Type B pancreatic cell (in vitro differentiated cells): Measurements from ENCODE around the gene GRK6. TPM values are rescaled to one million over a fixed set of nuclear protein-coding genes. Genes with fewer than 3 reads are reported as not detected.

Source experiments
- DNase-seq: peaks from one replicate; pipeline ENCODE4 v3.0.0; 2021; ENCODE audit warnings: mixed read lengths; ENCODE audit not compliant: unreplicated experiment; ENCODE audit errors: extremely low spot score
- H3K27ac Mint-ChIP-seq: 2 replicates; pipeline ENCODE4 v1.8.0; 2021; ENCODE audit warnings: mild to moderate bottlenecking, mixed read lengths
- H3K27me3 Mint-ChIP-seq: 2 replicates; pipeline ENCODE4 v1.8.0; 2021; ENCODE audit warnings: mixed read lengths
- H3K36me3 Mint-ChIP-seq: 2 replicates; pipeline ENCODE4 v1.8.0; 2021; ENCODE audit warnings: mixed read lengths
- H3K4me1 Mint-ChIP-seq: one replicate; pipeline ENCODE4 v1.8.0; 2021; ENCODE audit warnings: mixed read lengths; ENCODE audit not compliant: unreplicated experiment
- H3K4me3 Mint-ChIP-seq: 2 replicates; pipeline ENCODE4 v1.8.0; 2021; ENCODE audit warnings: mild to moderate bottlenecking, mixed read lengths
- H3K9me3 Mint-ChIP-seq: 2 replicates; pipeline ENCODE4 v1.8.0; 2021; ENCODE audit warnings: mixed read lengths
- long read RNA-seq: library from polyadenylated mRNA; unstranded; transcript quantifications from one replicate; pipeline ENCODE4 v2.0.0, GENCODE V29; 2020
- total RNA-seq: library from RNA; stranded (reverse); gene quantifications from 2 replicates; pipeline ENCODE4 v1.2.1, GENCODE V29; 2021; ENCODE audit warnings: low replicate concordance
- TF ChIP-seq, protein P1 (sequence below): fragments of 200-600 bp; sonication (generic); conservative IDR thresholded peaks from 2 replicates; pipeline ENCODE4 v1.5.0; 2021; ENCODE audit warnings: antibody characterized with exemption, mild to moderate bottlenecking

The GRK6 gene
- total RNA-seq: 46.1 and 47.3 TPM in 2 replicates
- long read RNA-seq, partial matches to known transcripts: 3 of 3 reads
- long read RNA-seq, other reads (novel, unspliced or antisense): 0 of 3 reads

GRCh38 chr5:177426566-177427210, at the start of gene GRK6:
Gene GRK6, plus strand, starts transcription at chr5:177426676. Its CDS starts 170 bp downstream, at chr5:177426846.
- H3K27me3 Mint-ChIP-seq: no peaks in the 10 kb centered on the region
- DNase-seq: no peak

DNA sequence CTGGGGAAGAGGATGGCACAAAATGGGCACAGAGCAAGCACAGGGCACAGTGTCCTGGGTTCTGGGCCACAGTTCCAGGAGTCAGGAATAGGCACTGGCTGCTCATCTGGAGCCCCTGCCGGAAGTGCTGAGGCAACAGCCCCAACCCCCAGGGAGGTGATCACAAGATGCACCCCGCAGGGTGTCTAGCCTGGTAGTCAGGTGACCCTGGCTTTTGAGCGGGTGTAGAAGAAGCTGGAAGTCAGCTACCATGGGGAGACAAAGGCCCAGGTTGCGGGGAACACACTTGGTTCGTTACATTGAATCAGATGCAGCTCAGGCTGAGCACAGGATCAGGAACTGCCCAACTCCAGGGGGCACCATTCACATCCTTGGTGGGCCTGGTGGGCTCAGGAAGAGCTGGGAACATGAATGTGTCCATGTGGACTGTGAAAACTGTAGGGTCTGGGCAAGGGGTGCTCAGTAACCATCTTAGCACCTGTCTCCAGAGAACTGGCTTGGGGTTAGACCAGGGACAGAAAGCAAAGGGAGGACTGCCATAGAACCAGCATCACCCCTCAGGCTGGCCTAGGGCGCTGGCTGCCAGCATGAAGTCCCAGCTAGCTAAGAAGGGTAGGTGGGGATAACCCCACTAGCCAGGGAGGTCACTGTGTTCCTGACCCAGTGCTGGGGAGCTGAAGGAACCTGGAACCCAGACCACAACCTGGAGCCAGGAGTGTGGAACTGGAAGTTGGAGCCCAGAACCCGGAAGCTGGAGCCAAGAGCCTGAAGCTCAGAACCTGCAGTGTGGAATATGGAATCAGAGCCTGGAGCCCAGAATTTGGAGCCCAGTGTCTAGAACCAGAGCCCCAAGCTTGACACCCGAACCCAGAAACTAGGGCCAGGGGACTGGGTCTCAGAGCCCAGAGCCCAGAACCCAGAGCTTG, 48.4 kb upstream of the GRK6 start:
- no peak overlapping the region for H3K4me3 Mint-ChIP-seq
- DNase-seq: no peak
- H3K9me3 Mint-ChIP-seq: no peaks in the 10 kb centered on the region
- TF ChIP-seq, protein P1, sequence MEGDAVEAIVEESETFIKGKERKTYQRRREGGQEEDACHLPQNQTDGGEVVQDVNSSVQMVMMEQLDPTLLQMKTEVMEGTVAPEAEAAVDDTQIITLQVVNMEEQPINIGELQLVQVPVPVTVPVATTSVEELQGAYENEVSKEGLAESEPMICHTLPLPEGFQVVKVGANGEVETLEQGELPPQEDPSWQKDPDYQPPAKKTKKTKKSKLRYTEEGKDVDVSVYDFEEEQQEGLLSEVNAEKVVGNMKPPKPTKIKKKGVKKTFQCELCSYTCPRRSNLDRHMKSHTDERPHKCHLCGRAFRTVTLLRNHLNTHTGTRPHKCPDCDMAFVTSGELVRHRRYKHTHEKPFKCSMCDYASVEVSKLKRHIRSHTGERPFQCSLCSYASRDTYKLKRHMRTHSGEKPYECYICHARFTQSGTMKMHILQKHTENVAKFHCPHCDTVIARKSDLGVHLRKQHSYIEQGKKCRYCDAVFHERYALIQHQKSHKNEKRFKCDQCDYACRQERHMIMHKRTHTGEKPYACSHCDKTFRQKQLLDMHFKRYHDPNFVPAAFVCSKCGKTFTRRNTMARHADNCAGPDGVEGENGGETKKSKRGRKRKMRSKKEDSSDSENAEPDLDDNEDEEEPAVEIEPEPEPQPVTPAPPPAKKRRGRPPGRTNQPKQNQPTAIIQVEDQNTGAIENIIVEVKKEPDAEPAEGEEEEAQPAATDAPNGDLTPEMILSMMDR: no peak
- no peaks in the 10 kb centered on the region for H3K27me3 Mint-ChIP-seq
- H3K4me1 Mint-ChIP-seq: peaks cover 5% of the 10 kb centered on the region
- no peak overlapping the region for H3K27ac Mint-ChIP-seq
- H3K36me3 Mint-ChIP-seq: no peaks in the 10 kb centered on the region

More at GRCh38 chr5:177426566-177427210, at the start of gene GRK6:
- peaks cover 21% of the 10 kb centered on the region for H3K4me1 Mint-ChIP-seq
- H3K27ac Mint-ChIP-seq: peak within 1 kb of the TSS; percentile 97
- H3K4me3 Mint-ChIP-seq: peak within 1 kb of the TSS; percentile 97
- H3K9me3 Mint-ChIP-seq: no peaks in the 10 kb centered on the region
- no peaks in the 10 kb centered on the region for H3K36me3 Mint-ChIP-seq
- TF ChIP-seq, protein P1: no peak

DNA sequence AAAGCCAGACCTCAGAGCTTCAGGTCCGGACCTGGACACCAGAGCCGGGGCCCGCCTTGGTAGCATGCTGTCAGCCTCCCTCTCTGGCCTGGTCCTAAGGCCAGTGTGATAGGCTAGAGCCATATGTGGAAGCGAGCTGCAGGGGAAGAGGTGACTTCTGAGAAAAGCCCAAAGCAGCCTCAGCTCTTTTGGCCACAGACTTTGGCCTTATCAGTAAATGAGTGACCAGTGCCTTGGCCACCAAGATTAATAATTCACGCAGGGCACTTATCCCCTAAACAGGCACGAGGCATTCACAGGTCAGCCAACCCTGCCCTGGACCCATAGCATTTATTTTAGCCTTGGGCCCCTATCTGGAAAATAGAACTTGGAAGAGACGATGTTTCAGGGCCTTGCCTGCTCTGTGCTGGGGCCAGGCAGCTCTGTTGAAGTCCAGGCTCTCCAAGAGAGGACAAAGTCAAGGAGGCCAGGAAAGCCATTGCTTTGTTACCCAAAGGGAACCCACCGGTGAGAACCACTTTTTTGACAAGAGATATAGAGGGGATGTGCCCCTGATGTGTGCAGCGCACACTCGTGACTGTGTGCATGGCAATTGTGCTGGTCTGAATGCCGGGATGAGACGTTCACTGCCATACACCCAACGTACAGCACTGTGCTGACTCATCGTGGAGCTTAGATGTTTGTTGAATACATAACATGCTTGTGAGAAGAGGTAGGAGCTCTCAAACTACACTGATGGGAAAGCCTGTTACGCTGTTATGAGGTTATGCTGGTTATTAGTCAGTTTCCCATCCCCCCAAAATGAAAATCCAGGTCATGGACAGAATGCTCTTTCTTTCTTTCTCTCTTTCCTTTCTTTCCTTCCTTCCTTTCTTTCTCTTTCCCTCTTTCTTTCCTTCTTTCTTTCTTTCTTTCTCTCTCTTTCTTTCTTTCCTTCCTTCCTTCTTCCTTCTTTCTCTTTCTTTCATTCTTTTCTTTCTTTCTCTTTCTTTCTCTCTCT, 47.3 kb upstream of the GRK6 start:
- Mint-ChIP-seq H3K4me3 (no peak overlapping the region), H3K4me1 (peaks cover 5% of the 10 kb centered on the region), H3K36me3 (no peaks in the 10 kb centered on the region), H3K9me3 (no peaks in the 10 kb centered on the region), H3K27ac (peak overlapping the region; percentile 27), H3K27me3 (no peaks in the 10 kb centered on the region)
- TF ChIP-seq, protein P1: no peak
- DNase-seq: no peak

DNA sequence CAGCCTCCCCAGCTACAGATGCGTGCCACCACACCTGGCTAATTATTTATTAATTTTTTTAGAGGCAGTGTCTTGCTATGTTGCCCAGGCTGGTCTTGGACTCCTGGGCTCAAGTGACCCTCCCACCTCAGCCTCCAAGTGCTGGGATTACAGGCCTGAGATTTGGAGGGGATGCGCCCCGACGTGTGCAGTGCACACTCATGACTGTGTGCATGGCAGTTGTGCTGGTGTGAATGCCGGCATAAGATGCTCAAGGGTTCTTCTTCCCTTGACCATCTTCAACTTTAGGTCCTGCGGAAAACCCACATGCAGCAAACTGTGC, 45.7 kb upstream of the GRK6 start:
- Mint-ChIP-seq H3K27me3 (no peaks in the 10 kb centered on the region), H3K4me1 (peaks cover 5% of the 10 kb centered on the region)

More for the DNA sequence above, 45.7 kb upstream of the GRK6 start:
- TF ChIP-seq, protein P1: no peak
- H3K4me3 Mint-ChIP-seq: no peak overlapping the region
- no peaks in the 10 kb centered on the region for H3K9me3 Mint-ChIP-seq
- H3K36me3 Mint-ChIP-seq: no peaks in the 10 kb centered on the region
- H3K27ac Mint-ChIP-seq: no peak overlapping the region
- DNase-seq: no peak
